Mucosa of gallbladder (tissue), 1 donor: ENCODE data around the gene DBNDD2. TPM values are rescaled to one million over a fixed set of nuclear protein-coding genes. Genes with fewer than 3 reads are reported as not detected.
A peak's percentile ranks its signal among the peaks of the same experiment; 100 is the strongest.

ENCODE experiments used
- DNase-seq: peaks from one replicate; pipeline ENCODE4 v3.0.0-alpha.2; 2020; ENCODE audit warnings: low spot score
- total RNA-seq: library from RNA; stranded (reverse); gene quantifications from one replicate; pipeline ENCODE4 v1.2.1, GENCODE V29; 2021
- donor health status: DM: no; HTN: no; CAD: no.

Gene DBNDD2
- total RNA-seq, 1 donor from 2014 or later, result 48.0 TPM

- DNase-seq, result peak; percentile 89
Measured at GRCh38 chr20:45415822-45416637, 7.9 kb downstream of the DBNDD2 start, which contains the start of gene PIGT. Gene PIGT (plus strand): TSS chr20:45416141. CDS start chr20:45416157, 16 bp downstream.

- DNase-seq, result no peak
Measured at GRCh38 chr20:45416917-45417316, 8.8 kb downstream of the DBNDD2 start.

- peak; percentile 84 for DNase-seq
Measured at GRCh38 chr20:45419188-45420091, 11.4 kb downstream of the DBNDD2 start.

GRCh38 chr20:45420125-45420524, 12.0 kb downstream of the DBNDD2 start:
- DNase-seq, result no peak

- DNase-seq, result no peak
Measured at GRCh38 chr20:45423700-45424099, 15.6 kb downstream of the DBNDD2 start.

- no peak for DNase-seq
Measured at GRCh38 chr20:45425561-45425960, 17.5 kb downstream of the DBNDD2 start.

GRCh38 chr20:45426320-45427016, 18.4 kb downstream of the DBNDD2 start:
- no peak for DNase-seq

GRCh38 chr20:45427236-45428149, 19.4 kb downstream of the DBNDD2 start:
- DNase-seq, result peak; percentile 74

GRCh38 chr20:45429618-45430017, 21.5 kb downstream of the DBNDD2 start:
- DNase-seq, result no peak

- no peak for DNase-seq
Measured at GRCh38 chr20:45432294-45432693, 24.2 kb downstream of the DBNDD2 start.

GRCh38 chr20:45433316-45433715, 25.2 kb downstream of the DBNDD2 start:
- DNase-seq, result peak; percentile 53

GRCh38 chr20:45433976-45434375, 25.9 kb downstream of the DBNDD2 start:
- no peak for DNase-seq

GRCh38 chr20:45436732-45437485, 28.8 kb downstream of the DBNDD2 start:
- peak; percentile 86 for DNase-seq

GRCh38 chr20:45440424-45440823, 32.3 kb downstream of the DBNDD2 start:
- no peak for DNase-seq

- DNase-seq, result no peak
Measured at GRCh38 chr20:45440891-45441685, 33.0 kb downstream of the DBNDD2 start.

GRCh38 chr20:45441746-45442145, 33.7 kb downstream of the DBNDD2 start:
- no peak for DNase-seq

- no peak for DNase-seq
Measured at GRCh38 chr20:45444050-45444449, 36.0 kb downstream of the DBNDD2 start.

- DNase-seq, result no peak
Measured at GRCh38 chr20:45445805-45446562, 37.9 kb downstream of the DBNDD2 start.
